GM10266 (cell line): ENCODE data around the gene A2M.

Source experiments
- DNase-seq: peaks from one replicate; pipeline ENCODE4 v3.0.0; 2012; ENCODE audit errors: extremely low spot score
- TF ChIP-seq, protein P1 (sequence below): IDR thresholded peaks from 2 replicates; pipeline ENCODE4 v1.5.1; 2012; ENCODE audit warnings: mild to moderate bottlenecking, low read depth; ENCODE audit not compliant: control insufficient read depth, insufficient read depth; ENCODE audit errors: missing control alignments

Gene A2M

DNA sequence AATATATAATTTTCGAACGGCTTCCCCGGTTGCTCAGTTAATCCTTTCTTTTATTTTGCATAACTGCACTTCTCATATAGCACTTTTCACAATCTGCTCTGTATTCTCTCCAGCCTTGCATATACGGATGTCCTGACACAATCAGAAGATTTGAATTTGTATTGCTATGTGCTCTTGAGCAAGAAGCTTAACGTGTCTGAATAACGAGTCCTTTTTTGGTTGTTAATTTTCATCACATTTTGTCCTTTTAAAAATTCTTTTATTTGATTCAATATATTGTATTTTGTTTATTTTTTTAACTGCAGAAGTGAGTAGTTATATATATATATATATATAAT lies 17.6 kb downstream of the A2M start:
- DNase-seq: no peak
- TF ChIP-seq, protein P1, sequence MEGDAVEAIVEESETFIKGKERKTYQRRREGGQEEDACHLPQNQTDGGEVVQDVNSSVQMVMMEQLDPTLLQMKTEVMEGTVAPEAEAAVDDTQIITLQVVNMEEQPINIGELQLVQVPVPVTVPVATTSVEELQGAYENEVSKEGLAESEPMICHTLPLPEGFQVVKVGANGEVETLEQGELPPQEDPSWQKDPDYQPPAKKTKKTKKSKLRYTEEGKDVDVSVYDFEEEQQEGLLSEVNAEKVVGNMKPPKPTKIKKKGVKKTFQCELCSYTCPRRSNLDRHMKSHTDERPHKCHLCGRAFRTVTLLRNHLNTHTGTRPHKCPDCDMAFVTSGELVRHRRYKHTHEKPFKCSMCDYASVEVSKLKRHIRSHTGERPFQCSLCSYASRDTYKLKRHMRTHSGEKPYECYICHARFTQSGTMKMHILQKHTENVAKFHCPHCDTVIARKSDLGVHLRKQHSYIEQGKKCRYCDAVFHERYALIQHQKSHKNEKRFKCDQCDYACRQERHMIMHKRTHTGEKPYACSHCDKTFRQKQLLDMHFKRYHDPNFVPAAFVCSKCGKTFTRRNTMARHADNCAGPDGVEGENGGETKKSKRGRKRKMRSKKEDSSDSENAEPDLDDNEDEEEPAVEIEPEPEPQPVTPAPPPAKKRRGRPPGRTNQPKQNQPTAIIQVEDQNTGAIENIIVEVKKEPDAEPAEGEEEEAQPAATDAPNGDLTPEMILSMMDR: no peak

DNA sequence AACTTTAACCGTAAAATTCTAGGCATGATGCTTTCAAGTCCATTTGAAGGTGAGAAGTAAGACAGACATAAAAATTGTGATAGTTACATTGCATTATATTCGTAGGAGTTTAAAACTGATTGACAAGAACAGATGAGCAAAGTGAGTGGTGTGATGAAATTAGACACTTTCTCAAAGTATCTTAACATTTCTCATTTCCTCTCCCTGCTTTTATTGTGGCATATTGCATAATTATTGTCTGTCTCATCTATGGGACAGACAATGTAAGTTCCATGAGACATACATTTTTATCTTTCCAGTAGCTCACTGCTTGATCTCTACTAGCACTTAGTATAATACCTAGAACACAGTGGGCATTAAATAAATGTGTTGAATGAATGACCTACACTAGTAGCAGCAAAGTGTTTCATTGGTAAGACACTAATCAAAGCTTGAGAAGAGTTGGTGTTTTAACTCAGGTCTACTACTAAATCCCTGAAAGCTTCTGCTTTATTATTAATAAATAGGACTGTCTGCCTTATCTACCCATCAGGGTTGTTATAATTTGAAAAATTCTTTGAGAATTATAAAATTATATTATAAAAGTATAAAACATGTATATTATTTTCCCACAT lies 19.0 kb downstream of the A2M start:
- DNase-seq: no peak
- TF ChIP-seq, protein P1: no peak

DNA sequence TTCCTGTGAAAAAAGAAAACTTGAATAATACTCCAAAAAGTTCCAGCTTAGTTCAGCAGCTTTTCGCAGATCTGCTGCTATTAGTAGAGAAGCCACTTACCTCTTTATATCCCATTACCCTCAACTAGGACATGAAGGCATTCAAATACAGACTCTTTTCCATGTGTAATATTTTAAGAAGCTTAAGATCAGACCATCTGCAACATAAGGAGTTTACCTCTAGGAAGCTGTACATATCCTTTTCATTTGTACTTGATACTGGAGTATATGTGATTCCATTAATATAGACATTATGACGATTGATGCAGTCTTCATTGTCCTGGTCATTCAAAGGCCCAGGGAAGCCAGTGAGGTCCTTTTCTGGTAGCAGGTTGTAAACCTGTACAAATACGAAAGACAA lies 20.4 kb downstream of the A2M start:
- TF ChIP-seq, protein P1: no peak
- DNase-seq: no peak

DNA sequence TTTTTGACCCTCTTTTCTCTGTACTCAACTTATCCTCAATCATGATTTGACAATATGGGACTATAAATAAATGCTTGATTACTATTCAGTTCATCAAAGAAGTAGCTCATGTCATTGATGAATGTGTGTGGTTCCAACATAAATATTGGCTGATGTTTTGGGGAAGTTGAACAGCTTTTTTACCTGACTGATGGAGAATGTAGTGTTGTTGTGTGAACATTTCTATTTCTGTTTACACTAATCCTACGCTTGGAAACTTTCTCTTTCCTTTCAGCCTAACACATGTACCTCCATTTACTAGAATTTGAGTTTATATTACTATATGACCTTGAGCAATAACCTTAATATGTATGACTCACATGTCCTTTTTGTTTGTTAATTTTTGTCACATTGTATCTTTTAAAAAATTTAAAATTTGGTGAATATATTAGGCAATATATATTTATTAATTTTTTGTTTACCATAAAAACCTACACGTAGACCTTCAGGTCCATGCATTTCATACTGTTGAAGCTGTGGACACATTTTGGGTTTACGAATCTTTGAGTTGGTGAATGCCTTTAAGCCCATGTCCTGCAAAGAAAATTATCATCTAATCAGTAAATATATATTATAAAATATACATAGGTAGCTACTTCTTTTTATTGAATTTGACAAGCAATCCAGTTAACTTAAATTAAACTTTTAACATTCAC lies 21.1 kb downstream of the A2M start:
- DNase-seq: no peak
- TF ChIP-seq, protein P1: no peak

DNA sequence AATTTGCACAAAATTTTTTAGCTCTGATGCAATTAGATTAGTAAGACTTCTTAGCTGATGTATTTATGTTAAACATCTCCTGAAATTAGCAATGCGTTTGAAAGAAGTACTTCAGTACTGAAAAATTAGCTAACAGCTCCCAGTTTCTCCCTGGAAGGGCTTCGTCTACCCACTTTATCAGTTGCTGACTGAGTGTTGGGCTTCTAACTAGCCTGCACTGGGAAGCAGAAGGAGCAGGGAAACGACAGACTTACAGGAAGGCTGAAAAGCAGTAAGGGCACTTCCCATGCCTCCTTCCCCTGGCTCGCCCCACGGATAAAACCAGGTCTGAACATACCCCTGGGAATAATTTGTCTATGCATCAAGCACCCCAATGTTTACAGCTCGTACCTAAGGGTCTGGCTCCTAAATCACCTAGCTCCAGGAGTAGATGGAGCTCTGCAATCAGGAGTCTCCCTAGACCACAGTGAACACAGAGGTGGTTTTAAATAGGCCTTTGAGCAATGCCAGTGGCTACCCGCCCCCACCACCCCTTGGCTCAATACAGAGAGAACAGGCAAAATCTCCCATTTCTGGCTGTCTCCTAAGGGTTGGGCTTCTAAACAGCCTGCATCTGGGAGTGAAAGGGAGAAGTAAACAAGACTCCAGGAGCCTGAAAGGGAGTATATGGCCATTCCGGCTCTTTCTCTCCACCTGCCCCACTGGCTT lies 23.7 kb downstream of the A2M start:
- DNase-seq: no peak
- TF ChIP-seq, protein P1: no peak

DNA sequence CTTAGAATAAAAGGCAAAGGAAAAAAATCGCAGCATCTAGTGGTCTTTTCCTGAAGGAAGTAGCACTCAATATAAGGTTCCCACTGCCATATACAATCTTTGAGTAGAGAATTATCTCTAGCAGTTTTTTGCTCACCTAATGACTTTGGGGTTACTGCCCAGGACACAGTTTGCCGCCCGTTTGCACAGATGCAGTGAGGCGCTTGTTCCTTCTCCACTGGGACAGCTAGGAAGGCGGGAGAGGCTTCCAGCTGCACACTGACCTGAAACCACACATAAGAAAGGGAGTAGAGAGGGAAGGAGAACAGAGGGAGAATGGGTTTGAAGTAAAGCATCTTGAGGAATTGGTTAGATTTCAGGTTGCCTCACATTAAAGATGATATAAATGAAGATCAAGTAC lies 25.5 kb downstream of the A2M start:
- TF ChIP-seq, protein P1: no peak
- DNase-seq: no peak

DNA sequence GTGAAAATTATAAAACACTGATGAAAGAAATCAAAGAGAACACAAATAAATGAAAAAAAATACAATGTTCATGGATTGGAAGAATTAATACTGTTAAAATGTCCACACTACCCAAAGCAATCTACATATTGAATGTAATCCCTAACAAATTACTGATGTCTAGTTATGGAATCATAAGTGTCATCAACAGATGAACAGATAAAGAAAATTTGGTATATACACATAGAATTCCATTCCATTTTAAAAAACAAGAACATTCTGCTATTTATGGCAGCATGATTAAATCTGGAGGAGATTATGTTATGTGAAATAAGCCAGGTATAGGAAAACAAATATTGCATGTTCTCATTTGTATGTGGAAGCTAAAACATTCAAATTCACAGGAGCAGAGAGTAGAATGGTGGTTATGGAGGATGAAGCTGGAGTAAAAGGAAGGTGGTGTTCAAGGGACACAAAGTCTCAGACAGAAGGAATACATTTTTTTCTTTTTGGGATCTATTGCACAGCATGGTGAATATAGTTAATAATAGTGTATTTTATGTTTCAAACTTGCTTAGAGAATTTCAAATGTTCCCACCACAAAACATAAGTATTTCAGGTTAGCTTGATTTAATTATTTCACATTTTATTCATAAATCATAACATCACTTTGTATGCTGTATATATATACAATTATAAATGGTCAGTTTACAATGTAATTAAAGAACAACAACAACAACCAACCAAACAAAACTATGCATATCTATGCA lies 28.5 kb downstream of the A2M start:
- TF ChIP-seq, protein P1: no peak
- DNase-seq: no peak
